Thoracic aorta (tissue), 2 donors: ENCODE measurements around the gene LAMA1. TPM values are rescaled to one million over a fixed set of nuclear protein-coding genes. Genes with fewer than 3 reads are reported as not detected.

Experiments
- ATAC-seq: fragments of 150-250 bp; one replicate; pipeline ENCODE4 v1.8.0; 2017; ENCODE audit warnings: low read depth; ENCODE audit not compliant: insufficient number of reproducible peaks, low FRiP score
- DNase-seq: peaks from one replicate; pipeline ENCODE4 v3.0.0-alpha.2; 2020; ENCODE audit warnings: low spot score
- H3K27ac ChIP-seq, 2 donors: fragments of 200-600 bp; sonication (generic); 1 replicate in 1 of 2; 2 replicates in 1 of 2; pipeline ENCODE4 v1.5.1; 2016; ENCODE audit warnings: mild to moderate bottlenecking in 2 of 2, moderate library complexity in 2 of 2
- H3K27me3 ChIP-seq: fragments of 200-600 bp; sonication (generic); replicated peaks from 2 replicates; pipeline ENCODE4 v1.6.0; 2016; ENCODE audit warnings: mild to moderate bottlenecking; ENCODE audit not compliant: insufficient read depth
- H3K36me3 ChIP-seq: fragments of 200-600 bp; sonication (generic); one replicate; pipeline ENCODE4 v1.5.1; 2016
- H3K4me1 ChIP-seq, 2 donors: fragments of 200-600 bp; sonication (generic); 1 replicate in 1 of 2; 2 replicates in 1 of 2; pipeline versions ENCODE4 v1.5.1 to v1.6.0; 2016; ENCODE audit warnings: low read depth in 2 of 2, mild to moderate bottlenecking in 1 of 2; ENCODE audit not compliant: control insufficient read depth in 1 of 2
- H3K4me3 ChIP-seq: fragments of 200-600 bp; sonication (generic); 2 replicates; pipeline ENCODE4 v1.5.1; 2016; ENCODE audit warnings: mild to moderate bottlenecking
- H3K9me3 ChIP-seq: fragments of 200-600 bp; sonication (generic); 2 replicates; pipeline ENCODE4 v1.5.1; 2016
- total RNA-seq, 2 donors: library from RNA; depleted of rRNA; stranded (reverse); fragments of >200 nt; gene quantifications; one replicate each; pipeline versions ENCODE4 v1.1.0 to v1.2.3, GENCODE V29; 2016
- TF ChIP-seq, protein P1 (sequence below): fragments of 200-600 bp; sonication (generic); IDR thresholded peaks from one replicate; pipeline ENCODE4 v1.5.1; 2019; ENCODE audit warnings: antibody characterized with exemption

Gene LAMA1
- total RNA-seq, 2 donors from 2014 or later, result 0.56 TPM; not detected in 1

DNA sequence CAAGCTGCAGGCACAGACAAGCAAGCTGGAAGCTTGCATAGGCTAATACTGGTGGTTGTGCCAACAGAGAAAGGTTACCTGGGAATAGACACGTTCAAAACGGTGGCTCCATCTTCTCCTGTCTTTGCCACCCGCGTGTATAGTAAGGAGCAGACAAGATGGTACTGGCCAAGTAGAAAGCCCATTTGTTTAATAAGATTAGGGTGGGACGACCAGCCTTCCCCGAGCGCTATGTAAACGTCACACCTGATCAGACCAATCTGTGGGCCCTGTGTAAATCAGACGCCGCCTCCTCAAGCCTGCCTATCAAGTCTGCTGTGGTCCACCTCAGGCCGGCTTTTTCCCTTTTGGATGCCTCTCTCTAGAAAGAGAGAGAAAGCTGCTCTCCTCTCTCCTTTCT lies 189.2 kb downstream of the LAMA1 start:
- no peak for DNase-seq
- no peaks in the 10 kb centered on the region for H3K36me3 ChIP-seq
- no peak overlapping the region for H3K27ac ChIP-seq
- no peak overlapping the region for H3K4me3 ChIP-seq
- TF ChIP-seq, protein P1, sequence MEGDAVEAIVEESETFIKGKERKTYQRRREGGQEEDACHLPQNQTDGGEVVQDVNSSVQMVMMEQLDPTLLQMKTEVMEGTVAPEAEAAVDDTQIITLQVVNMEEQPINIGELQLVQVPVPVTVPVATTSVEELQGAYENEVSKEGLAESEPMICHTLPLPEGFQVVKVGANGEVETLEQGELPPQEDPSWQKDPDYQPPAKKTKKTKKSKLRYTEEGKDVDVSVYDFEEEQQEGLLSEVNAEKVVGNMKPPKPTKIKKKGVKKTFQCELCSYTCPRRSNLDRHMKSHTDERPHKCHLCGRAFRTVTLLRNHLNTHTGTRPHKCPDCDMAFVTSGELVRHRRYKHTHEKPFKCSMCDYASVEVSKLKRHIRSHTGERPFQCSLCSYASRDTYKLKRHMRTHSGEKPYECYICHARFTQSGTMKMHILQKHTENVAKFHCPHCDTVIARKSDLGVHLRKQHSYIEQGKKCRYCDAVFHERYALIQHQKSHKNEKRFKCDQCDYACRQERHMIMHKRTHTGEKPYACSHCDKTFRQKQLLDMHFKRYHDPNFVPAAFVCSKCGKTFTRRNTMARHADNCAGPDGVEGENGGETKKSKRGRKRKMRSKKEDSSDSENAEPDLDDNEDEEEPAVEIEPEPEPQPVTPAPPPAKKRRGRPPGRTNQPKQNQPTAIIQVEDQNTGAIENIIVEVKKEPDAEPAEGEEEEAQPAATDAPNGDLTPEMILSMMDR, result no peak
- no peaks in the 10 kb centered on the region for H3K9me3 ChIP-seq
- no peaks in the 10 kb centered on the region for H3K27me3 ChIP-seq
- no peak for ATAC-seq
- H3K4me1 ChIP-seq, result no peaks in the 10 kb centered on the region

DNA sequence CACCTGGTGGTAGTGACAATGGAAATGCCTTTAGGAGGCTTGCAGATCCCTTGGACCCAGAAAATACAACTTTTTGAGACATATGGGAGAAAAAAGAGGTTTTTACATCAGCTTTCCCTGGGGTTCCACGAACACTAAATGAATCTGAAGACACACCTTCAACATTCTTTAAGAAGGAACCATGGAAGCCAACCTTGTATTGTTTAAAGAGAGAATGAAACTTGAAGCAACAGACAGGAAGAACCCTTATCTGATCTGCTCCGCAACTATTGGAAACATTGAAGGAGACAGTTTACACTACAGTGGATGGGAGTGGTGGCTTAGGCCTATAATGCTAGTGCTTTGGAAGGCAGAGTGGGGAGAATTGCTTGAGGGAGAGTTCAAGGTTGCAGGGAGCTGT lies 190.4 kb downstream of the LAMA1 start:
- DNase-seq (no peak), ATAC-seq (no peak)
- H3K27ac ChIP-seq, result no peak overlapping the region
- H3K4me3 ChIP-seq, result no peak overlapping the region
- no peaks in the 10 kb centered on the region for H3K9me3 ChIP-seq
- H3K4me1 ChIP-seq, result no peaks in the 10 kb centered on the region
- no peaks in the 10 kb centered on the region for H3K27me3 ChIP-seq
- H3K36me3 ChIP-seq, result no peaks in the 10 kb centered on the region
- TF ChIP-seq, protein P1, result no peak

DNA sequence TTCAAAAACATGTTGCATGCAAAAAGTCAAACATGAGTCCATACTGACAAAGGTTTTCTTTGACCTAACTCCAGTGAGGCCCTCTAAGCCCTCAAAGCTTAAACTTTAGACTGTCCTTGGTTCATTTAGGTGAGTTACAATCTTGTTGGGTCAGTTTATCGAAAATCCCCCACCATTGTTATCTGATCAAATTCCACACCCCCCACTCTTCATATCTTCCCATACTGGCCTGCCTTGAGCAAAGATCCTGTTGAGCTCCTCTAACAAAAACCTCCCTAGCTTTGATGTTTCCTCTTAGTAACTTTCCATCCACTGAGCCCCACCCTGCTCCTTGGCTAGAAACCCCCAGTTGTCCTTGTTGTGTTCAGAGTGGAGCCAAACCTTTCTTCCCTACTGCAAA lies 194.4 kb downstream of the LAMA1 start:
- Histone ChIP-seq H3K27me3 (no peaks in the 10 kb centered on the region), H3K4me3 (no peak overlapping the region), H3K4me1 (no peaks in the 10 kb centered on the region), H3K36me3 (no peaks in the 10 kb centered on the region), H3K27ac (no peak overlapping the region), H3K9me3 (no peaks in the 10 kb centered on the region)
- DNase-seq, result no peak
- ATAC-seq, result no peak
- TF ChIP-seq, protein P1, result no peak

DNA sequence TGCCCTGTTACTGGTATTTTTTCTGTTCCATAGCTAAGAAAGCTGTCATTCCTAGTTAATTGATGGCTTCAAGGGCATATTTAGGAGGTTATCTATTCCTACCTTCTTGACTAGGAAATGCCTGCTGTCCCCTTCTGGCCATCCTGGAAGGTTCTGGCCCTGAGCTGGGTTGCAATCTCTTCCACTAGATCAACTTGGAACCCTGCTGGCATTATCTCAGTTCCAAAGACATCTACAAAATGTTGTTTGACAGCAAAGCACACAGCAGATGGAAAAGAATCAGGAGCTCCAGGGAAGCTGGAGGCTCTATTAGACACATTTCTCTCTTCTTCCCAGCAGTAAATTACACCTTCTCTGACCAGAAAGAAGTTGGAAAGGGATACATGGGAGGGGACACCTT lies 196.0 kb downstream of the LAMA1 start:
- Histone ChIP-seq H3K4me3 (no peak overlapping the region), H3K36me3 (no peaks in the 10 kb centered on the region), H3K27ac (no peak overlapping the region), H3K9me3 (no peaks in the 10 kb centered on the region), H3K27me3 (no peaks in the 10 kb centered on the region), H3K4me1 (no peaks in the 10 kb centered on the region)
- TF ChIP-seq, protein P1, result no peak
- DNase-seq (no peak), ATAC-seq (no peak)

DNA sequence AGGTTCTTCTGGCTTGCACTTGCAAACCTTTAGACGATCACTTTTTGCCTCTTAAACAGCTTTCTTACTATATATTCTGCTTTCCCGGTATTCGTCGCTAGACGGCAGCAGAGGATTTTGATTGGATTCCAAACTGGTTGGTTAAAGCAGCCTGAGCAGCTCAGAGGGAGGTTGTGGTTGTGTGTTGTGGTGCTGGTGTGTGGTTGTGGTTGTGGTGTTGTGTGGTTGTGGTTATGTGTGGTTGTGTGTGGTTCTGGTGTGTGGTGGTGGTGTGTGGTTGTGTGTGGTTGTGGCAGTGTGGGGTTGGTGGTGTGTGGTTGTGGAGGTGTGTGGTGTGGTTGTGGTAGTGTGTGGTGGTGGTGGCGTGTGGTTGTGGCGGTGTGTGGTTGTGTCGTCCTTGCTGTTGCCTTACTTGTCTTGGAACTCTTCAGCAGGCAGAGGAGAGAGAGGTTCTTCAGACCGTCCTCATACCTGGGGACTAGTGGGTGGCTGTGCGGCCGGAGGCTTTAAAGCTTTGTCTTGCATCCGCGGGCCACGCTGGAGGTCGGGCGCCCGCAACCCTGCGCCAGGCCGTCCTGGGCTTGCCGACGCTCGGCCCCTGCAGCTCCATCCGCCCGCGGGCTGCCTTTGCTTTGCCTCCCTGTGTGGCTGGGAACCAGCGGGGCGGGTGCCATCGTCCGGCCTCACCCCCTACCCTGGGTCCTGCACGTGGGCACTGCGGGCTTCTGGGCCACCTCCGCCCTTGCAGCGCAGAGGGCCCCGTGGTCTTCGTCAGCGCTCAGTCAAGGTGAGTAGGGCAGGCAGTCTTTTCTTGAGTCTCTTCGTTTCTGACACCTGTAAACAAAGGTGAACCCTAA lies 197.3 kb downstream of the LAMA1 start:
- DNase-seq, result no peak

More for the DNA sequence above, 197.3 kb downstream of the LAMA1 start:
- no peaks in the 10 kb centered on the region for H3K36me3 ChIP-seq
- no peaks in the 10 kb centered on the region for H3K9me3 ChIP-seq
- H3K27me3 ChIP-seq, result no peaks in the 10 kb centered on the region
- H3K27ac ChIP-seq, result no peak overlapping the region
- H3K4me3 ChIP-seq, result no peak overlapping the region
- no peaks in the 10 kb centered on the region for H3K4me1 ChIP-seq
- ATAC-seq, result no peak
- TF ChIP-seq, protein P1, result peak; percentile 43
